Activated naive CD4-positive, alpha-beta T cell (primary cell): ENCODE data around the gene FAF1.

Experiments
- DNase-seq, 4 experiments: peaks; one replicate each; lab custom pipeline; 2025; lab: John Stamatoyannopoulos, UW

Gene FAF1

DNA sequence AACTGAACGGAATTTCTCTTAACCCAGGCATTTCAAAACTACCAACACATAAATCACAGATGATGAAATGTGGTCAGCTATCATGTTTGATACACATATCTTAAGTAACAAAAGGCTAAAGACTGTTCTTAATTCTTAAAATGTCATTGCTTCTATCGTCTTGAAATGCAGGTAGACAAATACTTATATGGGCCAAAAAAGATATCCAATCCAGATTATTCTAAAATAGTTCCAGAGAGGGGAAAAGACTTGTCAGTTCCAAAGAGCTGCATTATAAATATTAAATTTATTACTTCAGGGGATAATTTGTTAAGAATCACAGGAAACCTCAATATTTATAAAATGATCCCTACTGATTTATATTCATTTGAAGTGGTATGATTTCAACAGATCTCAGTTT lies 259.4 kb downstream of the FAF1 start:
- DNase-seq = no peak

GRCh38 chr1:50700214-50700613 lies 259.9 kb downstream of the FAF1 start:
- DNase-seq = no peak

GRCh38 chr1:50699795-50700194 lies 260.3 kb downstream of the FAF1 start:
- no peak for DNase-seq

DNA sequence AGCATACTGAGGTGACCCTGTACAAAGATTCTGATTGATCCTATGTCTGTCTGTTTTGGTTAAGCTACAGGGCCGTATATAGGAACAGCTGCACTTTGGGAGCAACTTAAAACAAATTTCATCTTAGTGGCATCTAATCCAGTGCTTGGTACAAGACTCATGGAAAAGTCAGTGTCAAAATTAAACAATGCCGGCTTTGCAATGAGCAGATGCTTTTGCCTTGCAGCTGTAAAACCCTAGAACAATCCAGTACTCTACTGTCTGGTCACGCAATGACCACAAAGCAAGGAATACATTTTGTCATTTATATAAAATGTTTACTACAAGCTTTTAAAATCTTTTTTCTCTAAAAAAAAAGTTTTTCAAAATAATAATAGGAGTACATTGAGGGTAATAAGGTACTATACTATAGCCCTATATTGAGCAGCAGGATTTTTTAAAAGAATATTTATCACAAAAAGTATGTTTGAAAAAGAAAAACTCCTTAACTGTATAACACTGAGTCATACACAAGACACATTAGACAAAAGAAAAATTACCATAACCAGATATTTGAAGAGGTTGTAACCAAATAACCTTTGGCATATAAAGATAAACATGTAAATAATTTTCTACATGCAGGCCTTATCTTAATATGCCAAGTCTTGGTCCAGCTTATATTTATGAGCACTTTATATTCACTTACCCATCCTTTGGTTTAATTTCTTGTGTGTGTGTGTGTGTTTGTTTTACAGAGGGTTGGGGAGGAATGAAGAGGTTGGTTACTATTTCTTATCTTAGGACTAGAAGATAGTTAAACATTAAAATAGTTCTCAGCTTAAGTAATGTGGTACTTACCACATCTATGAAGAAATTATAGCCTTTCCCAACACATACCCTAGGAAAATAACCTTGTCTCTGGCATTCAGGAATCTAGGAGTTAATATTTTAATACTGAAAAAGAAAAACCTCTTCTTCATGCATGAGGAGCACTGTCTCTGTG lies 262.3 kb downstream of the FAF1 start:
- no peak for DNase-seq

- DNase-seq = no peak
These were observed 266.2 kb downstream of the FAF1 start for GRCh38 chr1:50693829-50694228.

- no peak for DNase-seq
These were observed 275.9 kb downstream of the FAF1 start for GRCh38 chr1:50684185-50684584.

- no peak for DNase-seq
These were observed 278.1 kb downstream of the FAF1 start for GRCh38 chr1:50681931-50682330.

DNA sequence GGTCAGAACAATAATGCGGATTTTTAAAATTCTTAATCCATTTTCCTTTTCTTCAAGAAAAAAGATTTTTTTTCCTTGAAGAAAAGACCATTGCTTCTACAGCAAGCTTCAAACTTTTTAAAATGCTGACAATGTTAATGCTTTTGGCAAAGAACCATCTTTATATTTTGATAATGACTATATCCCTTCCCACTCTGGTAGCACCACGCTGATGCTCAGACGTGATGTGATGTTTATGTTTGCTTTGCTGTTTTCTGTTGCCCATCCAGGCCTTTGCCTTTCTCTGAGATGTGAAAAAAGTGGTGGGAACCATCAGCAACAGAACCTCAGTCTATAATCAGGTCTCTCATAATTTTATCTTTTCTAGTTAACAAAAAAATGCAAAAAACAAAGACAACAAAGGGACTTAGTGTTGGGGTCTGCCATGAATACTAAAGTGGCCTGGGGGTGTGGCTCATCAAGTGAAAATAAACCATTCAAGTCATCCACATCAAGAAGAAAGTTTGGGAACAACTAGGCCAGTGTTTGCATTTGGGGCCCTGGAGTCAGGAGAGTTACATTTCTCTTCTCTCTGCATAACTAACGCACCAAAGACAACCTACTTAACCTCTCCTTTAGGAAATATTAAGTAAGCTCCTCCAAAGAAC lies 292.2 kb downstream of the FAF1 start:
- no peak for DNase-seq

GRCh38 chr1:50667272-50667671 lies 292.8 kb downstream of the FAF1 start:
- DNase-seq = no peak

GRCh38 chr1:50666849-50667248 lies 293.2 kb downstream of the FAF1 start:
- no peak for DNase-seq

- DNase-seq = no peak
These were observed 294.7 kb downstream of the FAF1 start for GRCh38 chr1:50665413-50665812.

GRCh38 chr1:50661626-50662025 lies 298.4 kb downstream of the FAF1 start:
- DNase-seq = no peak

GRCh38 chr1:50659107-50659662 lies 300.9 kb downstream of the FAF1 start:
- DNase-seq = no peak

DNA sequence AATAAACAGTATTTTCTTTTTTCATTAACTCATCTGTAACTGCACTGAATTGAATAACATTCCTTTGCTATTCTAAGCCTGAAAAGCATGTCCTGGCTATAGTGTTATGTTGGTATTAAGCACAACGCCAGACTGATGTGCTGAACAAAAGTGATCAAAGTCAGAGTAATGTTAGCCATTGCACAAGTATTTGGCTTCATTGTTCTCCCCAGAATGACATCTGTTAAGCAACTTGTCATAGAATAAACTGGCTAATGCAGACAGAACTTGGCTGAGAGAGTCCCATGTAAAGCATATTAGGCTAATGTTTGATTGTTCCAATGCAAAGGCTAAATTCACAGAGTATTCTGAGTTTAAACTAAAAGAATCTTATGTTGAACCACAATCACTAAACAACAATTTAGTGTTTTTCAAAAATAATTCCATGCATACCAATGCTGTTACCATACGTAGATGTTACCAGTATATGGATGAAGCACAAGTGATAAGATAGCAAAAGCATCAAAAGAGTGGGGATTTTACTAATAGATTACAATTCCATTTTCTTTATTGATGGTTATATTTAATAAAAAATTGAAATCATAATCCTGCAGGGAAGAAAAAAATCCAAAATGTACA lies 301.5 kb downstream of the FAF1 start:
- no peak for DNase-seq

- no peak for DNase-seq
These were observed 303.1 kb downstream of the FAF1 start for GRCh38 chr1:50656931-50657330.

GRCh38 chr1:50651476-50652263 lies 308.4 kb downstream of the FAF1 start:
- DNase-seq = no peak

DNA sequence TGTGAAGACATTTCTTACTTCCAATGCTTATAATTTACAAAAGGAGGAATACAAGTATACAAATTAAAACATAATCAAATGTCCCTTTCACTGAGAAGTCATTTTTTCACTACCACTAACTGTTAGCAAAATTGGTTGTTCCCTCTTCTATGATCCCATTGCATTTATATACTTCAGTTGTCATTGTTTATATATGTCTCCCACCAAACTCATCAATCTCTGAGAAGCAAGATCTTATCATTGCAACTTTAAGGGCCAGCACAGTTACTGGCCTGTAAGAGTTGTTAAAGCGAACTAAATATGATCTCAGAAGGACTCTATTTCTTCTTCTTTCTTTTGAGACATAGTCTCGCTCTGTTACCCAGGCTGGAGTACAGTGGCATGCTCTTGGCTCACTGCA lies 313.5 kb downstream of the FAF1 start:
- no peak for DNase-seq

DNA sequence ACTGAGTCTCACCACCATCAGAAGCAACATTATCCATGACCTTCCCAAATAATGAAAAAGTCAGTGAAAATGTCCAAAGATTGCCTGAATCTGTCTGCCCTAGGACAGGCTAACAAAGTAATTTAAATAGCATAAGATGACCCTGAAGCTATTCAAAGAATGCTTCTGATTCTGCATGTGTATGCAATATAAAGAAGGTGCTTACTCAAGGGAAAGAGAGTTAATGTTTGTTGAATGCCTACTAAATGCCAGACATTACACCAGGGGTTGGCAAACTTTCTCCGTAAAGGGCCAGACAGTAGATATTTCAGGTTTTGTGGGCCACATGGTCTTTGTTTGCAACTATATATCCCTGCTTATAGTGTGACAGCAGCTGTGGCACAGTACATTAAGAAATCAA lies 314.9 kb downstream of the FAF1 start:
- no peak for DNase-seq

GRCh38 chr1:50644447-50645105 lies 315.5 kb downstream of the FAF1 start:
- DNase-seq = no peak

- no peak for DNase-seq
These were observed 322.6 kb downstream of the FAF1 start for GRCh38 chr1:50637460-50637859.

- DNase-seq = no peak
These were observed 325.8 kb downstream of the FAF1 start for GRCh38 chr1:50634251-50634650.
